Skin epidermis (tissue), 12 donors: ENCODE data around the gene OR4K17.
"Not testable (repeated sequence)": the region's sequence is repeated elsewhere in the genome, so short reads cannot be mapped to it uniquely, and the experiment has no call there.

Experiments
- H3K27ac ChIP-seq, 21 experiments: fragments of 200-600 bp; sonication (generic) in 11 of 21; one replicate each; pipeline ENCODE4 v1.5.0; 2020; ENCODE audit warnings: mild to moderate bottlenecking in 3 of 21, inconsistent platforms in 2 of 21, moderate library complexity in 2 of 21
- H3K4me3 ChIP-seq, 7 experiments: fragments of 200-600 bp; sonication (generic) in 2 of 7; one replicate each; pipeline ENCODE4 v1.5.0; 2020; ENCODE audit warnings: inconsistent platforms in 2 of 7, mild to moderate bottlenecking in 2 of 7, moderate library complexity in 1 of 7

OR4K17 gene, protein sequence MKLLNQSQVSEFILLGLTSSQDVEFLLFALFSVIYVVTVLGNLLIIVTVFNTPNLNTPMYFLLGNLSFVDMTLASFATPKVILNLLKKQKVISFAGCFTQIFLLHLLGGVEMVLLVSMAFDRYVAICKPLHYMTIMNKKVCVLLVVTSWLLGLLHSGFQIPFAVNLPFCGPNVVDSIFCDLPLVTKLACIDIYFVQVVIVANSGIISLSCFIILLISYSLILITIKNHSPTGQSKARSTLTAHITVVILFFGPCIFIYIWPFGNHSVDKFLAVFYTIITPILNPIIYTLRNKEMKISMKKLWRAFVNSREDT

DNA sequence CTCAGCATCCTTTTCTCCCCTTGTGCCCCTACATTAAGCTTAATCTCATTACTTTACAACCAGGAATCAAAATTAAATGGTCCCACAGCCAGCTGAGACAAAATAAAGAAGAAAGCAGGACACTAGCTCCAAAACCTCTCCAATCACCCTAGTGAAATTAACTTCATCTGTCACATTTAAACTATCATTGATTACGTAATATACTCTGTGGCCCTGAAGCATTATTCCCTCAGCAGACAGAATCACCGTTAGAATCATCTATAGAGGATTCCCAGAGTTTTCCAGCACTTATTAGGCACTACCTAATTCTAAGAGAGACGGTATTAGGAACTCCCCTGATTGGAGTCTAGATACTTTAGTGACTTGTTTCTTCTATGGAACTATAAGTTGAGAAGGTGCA, at the start of gene OR4K17:
Gene OR4K17 (plus strand): TSS at position 302 of the 400 bp plus-strand sequence. CDS start 6,761 bp downstream, outside the sequence.
- Histone ChIP-seq H3K4me3 (no peak within 1 kb of the TSS), H3K27ac (no peak within 1 kb of the TSS)

DNA sequence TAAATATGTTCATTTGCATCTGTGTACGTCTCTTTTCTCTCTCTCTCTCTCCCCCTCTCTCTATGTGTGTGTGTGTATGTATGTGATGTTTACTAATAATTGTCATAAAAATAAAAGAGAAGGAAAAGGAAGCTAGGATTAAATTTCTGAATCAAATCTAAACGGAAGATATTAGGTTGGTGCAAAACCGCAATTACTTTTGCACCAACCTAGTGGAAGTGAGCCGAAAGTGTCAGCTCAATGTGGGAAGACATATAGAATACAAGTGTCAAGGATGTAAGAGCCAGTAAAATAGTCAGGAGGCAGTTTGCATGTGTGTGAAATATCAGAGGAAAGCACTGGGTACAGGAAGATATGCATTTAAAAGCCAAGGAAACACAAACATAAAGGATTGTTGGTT, 18.5 kb upstream of the OR4K17 start:
- no peak overlapping the region for H3K4me3 ChIP-seq
- H3K27ac ChIP-seq: no peak overlapping the region

DNA sequence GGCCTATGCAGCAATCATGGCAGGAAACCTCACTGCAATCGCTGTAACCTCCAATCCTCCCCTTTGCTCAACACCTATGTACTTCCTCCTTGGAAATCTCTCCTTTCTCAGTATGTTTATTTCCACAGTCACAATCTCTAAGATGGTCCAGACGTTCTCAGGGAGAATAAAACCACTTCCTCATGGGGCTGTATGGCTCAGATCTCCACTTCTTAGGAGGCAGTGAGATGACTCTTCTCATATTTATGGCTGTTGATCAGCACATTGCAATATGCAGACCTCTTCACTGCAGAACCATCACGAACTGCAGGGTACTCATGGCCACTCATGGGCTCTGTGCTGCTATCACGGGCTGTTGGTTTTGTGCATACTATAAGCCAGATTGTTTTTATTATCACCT, 17.1 kb upstream of the OR4K17 start:
- Histone ChIP-seq H3K4me3 (no peak overlapping the region), H3K27ac (no peak overlapping the region)

DNA sequence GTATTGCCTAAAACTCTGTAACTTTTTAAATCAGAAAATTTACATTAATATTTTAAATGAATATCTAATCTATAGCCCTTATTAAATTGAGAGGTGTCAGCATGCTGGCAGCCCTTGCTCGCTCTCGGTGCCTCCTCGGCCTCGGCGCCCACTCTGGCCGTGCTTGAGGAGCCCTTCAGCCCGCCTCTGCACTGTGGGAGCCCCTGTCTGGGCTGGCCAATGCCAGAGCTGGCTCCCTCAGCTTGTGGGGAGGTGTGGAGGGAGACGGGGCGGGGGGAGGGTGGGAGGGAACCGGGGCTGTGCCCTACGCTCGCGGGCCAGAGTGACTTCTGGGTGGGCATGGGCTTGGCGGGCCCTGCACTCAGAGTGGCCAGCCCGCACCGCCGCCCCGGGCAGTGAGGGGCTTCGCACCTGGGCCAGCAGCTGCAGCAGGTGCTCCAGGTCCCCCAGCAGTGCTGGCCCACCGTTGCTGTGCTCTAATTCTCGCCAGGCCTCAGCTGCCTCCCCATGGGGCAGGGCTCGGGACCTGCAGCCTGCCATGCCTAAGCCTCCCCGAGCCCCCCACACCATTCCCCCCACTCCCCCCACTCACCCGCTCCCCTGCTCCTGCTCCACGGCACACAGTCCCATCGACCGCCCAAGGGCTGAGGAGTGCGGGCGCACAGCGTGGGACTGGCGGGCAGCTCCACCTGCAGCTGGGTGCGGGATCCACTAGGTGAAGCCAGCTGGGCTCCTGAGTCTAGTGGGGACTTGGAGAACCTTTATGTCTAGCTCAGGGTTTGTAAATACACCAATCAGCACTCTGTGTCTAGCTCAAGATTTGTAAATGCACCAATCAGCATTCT, 11.4 kb upstream of the OR4K17 start:
- not testable (repeated sequence) for H3K27ac ChIP-seq, H3K4me3 ChIP-seq

DNA sequence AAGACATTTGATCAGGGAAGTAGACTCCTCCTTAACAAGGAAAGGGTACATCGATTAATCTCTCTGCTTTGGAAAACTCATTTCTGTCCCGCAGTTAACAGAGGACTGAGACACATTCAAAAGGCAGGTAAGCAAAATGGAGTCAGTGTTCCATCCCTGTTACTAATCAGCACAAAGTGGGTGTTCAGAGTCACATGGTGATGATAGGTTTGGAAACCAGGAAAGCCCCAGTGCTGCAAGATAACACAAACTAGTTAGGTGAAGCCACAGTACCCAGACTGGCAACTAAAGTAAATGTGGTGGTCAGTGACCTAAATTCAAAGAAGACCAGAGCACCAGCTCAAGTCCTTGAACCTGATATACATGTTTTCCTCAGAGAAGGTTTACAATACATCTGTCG, 1.8 kb downstream of the OR4K17 start:
- no peak overlapping the region for H3K27ac ChIP-seq
- H3K4me3 ChIP-seq: no peak overlapping the region

DNA sequence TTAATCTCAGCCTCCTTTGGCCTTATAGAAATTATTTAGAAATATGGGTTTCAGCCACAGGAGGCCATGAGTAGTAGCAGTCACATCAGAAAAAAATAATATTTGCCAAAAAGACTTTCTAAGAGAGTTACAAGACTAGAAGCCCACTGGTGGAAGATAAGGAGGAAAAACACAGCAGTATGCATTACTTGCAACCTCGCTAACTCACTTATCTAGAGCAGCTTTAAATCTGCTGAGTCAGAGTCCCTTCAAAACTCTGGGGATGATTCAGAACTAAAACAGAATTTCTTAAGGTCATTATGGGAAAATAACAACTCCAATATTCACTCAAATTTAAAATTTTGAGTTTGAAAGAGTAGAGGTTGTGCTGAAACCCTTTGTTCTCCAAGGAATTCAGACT, 6.2 kb downstream of the OR4K17 start:
- Histone ChIP-seq H3K27ac (no peak overlapping the region), H3K4me3 (no peak overlapping the region)

DNA sequence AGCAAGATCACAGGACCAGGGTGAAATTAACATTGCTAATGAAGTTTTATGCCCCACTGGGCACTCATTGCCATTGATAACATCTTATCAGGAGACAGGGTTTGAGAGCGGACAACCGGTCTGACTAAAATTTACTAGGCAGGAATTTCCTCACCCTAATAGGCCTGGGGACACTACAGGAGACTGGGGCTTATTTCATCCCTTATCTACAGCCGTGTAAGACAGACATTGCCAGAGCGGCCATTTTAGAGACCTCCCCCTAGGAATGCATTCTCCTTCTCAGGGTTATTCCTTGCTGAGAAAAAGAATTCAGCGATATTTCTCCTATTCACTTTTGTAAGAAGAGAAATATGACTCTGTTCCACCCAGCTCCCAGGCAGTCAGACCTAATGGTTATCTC, 8.3 kb downstream of the OR4K17 start:
- H3K4me3 ChIP-seq: no peak overlapping the region
- no peak overlapping the region for H3K27ac ChIP-seq

DNA sequence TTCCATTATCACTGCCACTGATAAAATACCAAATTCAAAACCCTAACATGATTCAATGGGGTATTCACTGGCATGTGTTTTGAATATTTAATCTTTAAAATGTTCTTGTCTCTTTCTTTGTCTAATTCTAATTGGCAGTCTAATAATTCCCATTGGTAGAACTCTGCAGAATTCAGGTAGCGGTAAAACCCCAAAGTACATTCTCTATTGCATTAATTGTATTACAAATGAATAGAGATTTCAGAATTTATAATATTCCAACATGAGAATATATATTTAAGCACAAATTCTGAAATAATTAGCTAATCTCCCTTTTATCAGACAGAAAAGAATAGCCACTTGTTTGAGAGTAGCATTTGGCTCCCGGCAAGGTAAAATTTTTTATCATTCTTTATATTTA, 28.0 kb downstream of the OR4K17 start, which contains the start of gene OR4N5:
Gene OR4N5 (plus strand): TSS at position 301 of the 400 bp plus-strand sequence. CDS start 4,916 bp downstream, outside the sequence.
- no peak within 1 kb of the TSS for H3K27ac ChIP-seq
- no peak within 1 kb of the TSS for H3K4me3 ChIP-seq

DNA sequence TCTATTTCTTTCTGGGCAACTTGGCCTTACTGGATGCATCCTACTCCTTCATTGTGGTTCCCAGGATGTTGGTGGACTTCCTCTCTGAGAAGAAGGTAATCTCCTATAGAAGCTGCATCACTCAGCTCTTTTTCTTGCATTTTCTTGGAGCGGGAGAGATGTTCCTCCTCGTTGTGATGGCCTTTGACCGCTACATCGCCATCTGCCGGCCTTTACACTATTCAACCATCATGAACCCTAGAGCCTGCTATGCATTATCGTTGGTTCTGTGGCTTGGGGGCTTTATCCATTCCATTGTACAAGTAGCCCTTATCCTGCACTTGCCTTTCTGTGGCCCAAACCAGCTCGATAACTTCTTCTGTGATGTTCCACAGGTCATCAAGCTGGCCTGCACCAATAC, 33.4 kb downstream of the OR4K17 start:
- no peak overlapping the region for H3K4me3 ChIP-seq
- H3K27ac ChIP-seq: no peak overlapping the region

DNA sequence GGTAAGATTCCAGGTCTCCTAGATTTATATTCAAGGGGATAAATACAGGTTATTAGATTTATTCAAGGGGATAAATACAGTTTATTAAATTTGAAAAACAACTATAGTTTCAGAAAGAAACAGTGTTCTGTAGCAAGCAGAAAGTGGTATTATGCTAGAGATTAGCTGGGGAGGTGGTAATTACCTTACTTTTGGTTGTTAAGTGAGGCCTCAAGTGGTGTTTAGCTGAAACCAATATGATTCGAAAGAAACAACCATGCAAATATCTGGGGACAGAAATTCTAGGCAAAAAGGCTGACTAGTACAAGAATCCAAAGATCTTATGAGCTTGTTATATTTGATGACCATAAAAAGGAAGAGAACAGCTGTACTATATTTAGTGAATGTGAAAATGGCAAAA, 34.3 kb downstream of the OR4K17 start:
- no peak overlapping the region for H3K27ac ChIP-seq
- H3K4me3 ChIP-seq: no peak overlapping the region

DNA sequence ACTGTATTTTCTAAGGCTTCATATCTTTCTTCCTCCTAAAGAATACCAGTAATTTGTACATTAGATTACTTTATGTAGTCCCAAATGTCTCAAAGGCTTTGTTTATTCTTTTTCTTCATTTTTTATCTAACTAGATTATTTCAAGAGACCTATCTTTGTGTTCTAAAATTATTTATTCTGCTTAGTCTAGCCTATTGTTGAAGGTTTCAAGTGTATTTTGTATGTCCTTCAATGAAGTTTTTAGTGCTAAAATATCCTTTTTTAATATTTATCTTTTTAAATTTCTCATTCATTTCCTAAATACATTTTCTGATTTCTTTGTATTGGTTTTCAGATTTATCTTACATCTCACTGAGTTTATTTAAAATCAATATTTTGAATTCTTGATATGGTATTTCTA, 53.9 kb downstream of the OR4K17 start:
- no peak overlapping the region for H3K4me3 ChIP-seq
- no peak overlapping the region for H3K27ac ChIP-seq

DNA sequence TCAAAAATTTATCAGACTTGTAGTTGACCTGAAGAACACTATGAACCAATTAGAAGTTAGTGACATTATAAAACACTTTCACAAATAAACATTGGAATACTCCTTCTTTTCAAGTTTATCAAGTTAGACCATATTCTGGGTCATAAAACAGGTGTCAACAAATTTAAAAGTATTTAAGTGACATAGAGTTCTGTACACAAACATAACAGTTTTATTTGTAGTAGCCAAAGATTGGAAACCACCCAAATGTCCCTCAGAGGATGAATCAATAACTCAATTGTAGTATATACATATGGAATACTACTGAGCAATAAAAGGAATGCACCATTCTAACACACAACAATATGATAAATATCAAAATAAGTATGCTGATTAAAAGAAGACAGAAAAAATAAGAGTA, 56.6 kb downstream of the OR4K17 start:
- Histone ChIP-seq H3K27ac (no peak overlapping the region), H3K4me3 (no peak overlapping the region)

DNA sequence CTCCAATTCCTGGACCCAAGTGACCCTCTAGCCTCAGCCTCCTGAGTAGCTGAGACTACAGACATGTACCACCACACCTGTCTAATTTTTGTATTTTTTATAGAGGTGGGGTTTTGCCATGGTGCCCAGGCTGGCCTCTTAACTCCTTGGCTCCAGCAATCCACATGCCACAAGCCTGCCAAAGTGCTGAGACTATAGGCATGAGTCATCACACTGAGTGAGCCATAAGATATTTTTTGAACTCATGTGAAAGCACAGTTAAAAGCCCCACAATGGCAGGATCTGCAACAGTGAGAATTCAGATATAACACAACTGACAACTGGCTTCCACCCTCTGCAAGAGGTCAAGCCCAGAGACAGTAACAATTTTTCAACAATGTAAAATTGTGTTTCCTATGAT, 59.3 kb downstream of the OR4K17 start:
- H3K4me3 ChIP-seq: not testable (repeated sequence)

More for the DNA sequence above, 59.3 kb downstream of the OR4K17 start:
- not testable (repeated sequence) for H3K27ac ChIP-seq
